NCI-H69 (cell line): ENCODE measurements around the gene FAM110D.

Experiments used
- DNase-seq: peaks from one replicate; lab custom pipeline; 2025; lab: John Stamatoyannopoulos, UW

Gene FAM110D

DNA sequence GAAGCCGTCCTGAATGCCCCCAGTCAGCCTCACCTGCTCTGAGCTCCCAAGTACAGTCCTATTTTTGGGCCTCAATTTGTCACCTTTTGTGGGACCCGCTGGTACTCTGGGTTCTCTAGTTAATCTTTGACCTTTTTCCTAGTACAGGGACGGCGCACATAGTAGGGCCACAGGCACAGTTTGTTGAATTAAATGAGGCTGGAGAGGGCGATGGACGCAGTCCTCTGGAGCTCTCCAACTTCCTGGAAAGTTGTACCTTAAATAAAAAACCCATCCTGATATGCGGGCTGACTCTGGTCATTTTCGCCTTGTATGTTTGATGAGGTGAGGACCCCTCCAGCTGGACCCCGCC is 4.8 kb downstream of the FAM110D start:
- DNase-seq = no peak

DNA sequence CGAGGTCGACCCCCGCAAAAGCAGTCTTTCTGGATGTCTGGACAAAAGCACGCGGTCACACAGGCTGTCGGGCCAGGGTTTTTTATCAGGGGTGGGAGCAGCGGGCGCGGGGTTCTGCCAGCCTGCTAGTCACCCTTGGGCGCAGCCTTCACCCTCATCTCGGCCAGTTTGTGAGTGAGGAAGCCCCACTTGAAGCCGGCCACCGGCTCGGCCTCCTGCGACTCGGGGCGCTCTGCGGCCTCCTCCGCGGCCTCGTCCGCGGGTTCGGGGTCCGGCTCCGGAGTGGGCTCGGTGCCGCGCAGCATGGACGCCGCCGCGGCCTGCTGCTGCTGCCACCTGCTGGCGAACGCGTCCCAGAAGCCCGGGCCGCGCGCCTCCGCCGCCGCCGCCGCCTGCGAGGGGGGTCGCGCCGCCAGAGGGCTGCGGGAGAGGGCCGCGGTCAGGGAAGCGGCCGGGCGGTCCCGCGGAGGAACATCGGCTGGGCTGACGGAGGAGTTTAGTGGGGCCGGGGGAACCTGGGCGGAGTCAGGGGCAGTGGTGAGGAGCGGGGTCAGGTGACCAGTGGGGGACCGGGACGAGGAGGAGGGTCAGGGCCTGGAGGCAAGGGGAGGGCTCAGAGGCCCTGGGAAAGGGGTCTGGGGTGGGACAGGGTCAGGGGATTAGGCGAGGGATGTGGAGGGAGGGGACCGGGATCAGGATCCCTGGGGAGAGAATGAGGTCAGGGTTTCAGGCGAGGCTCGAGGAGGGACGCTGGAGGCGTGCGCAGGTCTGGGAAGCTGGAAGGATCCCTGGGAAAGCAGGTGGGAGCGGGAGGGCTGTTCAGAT is 5.4 kb downstream of the FAM110D start:
- peak; percentile 44 for DNase-seq

DNA sequence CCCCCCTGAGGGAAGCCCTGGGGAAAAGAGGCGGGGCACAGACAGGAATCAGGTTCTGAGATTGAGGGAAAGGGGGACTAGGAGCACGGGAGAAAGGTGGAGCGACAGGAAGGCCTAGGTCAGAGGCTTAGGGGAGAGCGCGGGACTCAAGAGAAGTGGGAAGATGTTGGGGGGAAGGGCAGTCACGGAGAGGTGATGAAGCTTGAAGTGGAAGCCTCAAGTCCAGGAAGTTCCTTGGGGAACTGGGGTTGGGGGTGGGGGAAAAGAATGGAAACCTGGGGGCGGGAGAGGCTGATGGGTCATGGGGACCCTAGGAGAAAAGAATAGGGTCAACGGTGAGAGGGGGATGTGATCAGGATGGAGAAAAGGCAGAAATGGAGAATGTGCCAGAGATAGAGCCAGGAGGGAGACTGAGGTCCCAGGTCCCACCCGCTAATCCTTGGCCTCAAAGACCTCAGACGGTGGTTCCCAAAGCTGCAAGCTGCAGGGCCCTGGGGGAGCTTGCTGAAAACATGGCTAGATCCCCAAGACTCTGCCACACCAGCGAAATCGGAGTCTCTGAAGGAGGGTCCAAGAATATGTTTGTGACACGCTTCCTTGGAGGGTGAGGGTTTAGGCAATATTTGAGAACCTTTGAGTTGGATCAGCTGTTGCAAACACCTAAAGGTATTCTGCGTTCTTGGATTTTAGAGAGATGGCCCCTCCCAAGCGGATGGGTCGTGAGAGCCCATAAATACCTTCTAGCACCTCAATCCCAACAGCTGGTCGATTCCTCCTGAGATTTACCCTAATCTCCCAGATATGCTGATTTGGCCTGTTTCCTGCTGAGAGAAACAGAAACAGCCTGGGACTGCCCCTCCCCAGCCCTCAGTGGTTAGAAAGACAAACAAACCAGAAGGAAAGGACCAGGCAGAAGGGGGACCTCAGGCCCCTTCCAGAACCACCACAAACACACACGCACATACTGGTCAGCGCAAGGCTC is 6.3 kb downstream of the FAM110D start:
- DNase-seq = no peak

DNA sequence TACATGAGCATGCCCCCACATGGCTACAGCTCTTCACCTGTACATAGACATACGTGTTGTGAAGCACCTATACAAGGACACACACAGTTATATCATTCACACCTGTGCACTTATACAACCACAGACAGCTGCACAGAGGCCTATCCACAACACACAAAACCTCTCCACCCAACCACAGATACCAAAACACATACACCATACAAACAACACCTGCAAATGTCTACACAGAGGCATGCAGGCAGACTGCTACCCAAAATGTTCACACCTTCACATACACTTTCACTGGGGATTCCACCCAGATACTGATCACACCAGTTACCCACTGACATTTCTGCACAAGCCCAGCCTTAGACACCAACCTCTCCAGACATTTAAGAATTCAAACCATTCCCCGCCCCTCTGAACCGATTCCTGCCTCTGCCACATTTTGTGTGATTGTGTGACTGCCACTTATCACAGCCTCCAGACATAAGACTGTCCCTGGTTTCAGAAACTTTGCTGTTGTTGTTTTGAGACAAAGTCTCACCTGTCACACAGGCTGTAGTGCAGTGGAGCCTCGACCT is 7.9 kb downstream of the FAM110D start:
- no peak for DNase-seq

DNA sequence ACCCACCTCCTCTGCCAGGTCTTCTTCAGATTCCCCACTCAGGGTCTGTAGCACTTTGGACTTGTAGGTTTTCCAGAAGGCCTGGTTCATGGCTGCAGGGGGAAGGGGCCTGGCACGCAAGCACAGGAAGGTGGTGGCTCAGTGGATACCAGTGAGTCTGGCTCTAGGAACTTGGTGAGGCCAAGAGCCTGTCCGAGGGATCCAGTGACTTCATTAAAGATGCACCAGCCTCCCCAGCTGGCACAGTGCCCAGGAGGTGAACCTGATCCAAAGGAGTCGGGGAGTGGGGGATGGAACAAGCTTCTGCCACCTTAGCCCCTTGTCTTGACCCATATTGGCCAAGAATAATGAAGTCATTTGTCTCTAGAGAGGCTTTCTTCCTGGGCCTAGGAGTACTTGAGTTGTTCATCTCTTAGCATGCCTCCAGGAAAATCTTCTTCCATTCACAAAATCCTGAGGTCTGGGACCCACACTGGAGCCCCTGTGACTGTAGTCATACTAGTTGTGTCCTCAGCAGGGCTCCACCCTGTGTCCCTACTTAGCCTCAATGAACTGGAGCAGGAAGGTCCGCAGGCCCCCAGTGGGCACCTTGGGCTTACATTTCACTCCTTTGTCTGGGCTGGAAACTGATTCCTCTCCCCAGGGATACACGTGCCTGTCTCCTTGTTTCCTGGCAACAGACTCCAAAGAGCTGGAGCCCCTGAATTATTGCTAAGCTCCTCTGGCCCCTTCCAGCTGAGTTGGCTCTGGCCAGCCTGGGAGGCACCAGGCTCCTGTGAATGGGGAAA is 9.7 kb downstream of the FAM110D start, which contains the start of gene C1orf232:
C1orf232 (minus strand) TSS at position 554 of the 788 bp plus-strand sequence; CDS start at position 90, 464 bp downstream.
- DNase-seq = peak; percentile 84

DNA sequence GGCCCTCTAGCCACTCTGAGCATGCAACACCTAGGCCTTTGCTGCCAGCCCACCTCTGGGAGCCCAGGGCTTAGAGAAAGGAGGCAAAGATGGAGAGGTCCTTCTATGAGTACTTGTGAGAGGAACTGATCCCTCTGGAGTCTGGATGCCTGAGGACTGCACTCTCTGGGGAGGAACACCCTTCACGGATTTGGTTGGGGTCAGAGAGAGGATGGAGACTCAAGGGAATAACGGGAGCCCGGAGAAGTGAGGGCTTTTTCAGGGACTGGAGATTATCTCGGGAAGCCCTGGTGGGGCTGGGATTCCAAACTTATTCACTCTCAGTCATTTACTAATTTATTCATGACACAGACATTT is 10.3 kb downstream of the FAM110D start:
- DNase-seq = no peak

DNA sequence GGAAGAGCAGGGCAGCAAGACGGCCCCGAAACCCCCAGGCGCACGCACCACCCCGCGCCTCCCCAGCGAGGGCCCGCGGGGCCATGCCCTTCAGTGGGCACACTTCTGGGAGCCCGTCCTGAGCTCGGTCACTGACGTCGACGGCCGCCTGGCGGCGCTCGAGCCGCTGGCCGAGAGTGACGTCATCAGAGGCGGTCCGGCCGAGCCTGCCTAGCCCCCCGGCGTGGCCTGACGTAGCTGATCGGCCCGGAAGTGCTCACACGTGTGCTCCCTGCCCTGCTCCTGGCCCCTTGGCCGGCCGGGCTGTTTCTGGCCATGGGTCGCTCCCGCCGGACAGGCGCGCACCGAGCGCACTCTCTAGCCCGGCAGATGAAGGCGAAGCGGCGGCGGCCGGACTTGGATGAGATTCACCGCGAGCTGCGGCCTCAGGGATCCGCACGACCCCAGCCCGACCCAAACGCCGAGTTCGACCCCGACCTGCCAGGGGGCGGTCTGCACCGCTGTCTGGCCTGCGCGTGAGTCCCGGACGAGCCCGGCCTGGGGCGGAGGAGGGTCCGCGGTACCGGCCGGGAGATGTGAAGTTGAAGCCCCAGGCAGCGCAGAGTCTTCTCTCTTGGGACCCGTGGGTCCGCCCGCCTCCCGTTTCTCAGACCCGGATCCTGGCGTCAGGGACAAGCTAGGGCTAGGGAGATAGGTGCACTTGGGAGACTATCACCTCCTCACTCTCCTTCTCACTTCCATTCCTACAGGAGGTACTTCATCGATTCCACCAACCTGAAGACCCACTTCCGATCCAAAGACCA is 11.0 kb downstream of the FAM110D start, which contains the start of gene ZNF593:
ZNF593 (plus strand) TSS at position 240 of the 803 bp plus-strand sequence; CDS start at position 316, 76 bp downstream.
- DNase-seq = peak; percentile 90

DNA sequence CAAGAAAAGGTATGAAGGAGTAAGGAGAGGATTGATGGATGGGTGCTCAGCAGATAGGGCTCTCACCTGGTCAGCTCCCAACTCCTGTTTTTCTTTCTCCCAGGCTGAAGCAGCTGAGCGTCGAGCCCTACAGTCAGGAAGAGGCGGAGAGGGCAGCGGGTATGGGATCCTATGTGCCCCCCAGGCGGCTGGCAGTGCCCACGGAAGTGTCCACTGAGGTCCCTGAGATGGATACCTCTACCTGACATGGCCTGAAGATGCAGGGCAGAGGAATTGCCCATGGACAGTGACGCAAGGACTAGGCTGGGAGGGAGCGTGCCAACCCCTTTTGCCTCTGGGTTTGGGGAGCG is 11.6 kb downstream of the FAM110D start:
- DNase-seq = no peak

DNA sequence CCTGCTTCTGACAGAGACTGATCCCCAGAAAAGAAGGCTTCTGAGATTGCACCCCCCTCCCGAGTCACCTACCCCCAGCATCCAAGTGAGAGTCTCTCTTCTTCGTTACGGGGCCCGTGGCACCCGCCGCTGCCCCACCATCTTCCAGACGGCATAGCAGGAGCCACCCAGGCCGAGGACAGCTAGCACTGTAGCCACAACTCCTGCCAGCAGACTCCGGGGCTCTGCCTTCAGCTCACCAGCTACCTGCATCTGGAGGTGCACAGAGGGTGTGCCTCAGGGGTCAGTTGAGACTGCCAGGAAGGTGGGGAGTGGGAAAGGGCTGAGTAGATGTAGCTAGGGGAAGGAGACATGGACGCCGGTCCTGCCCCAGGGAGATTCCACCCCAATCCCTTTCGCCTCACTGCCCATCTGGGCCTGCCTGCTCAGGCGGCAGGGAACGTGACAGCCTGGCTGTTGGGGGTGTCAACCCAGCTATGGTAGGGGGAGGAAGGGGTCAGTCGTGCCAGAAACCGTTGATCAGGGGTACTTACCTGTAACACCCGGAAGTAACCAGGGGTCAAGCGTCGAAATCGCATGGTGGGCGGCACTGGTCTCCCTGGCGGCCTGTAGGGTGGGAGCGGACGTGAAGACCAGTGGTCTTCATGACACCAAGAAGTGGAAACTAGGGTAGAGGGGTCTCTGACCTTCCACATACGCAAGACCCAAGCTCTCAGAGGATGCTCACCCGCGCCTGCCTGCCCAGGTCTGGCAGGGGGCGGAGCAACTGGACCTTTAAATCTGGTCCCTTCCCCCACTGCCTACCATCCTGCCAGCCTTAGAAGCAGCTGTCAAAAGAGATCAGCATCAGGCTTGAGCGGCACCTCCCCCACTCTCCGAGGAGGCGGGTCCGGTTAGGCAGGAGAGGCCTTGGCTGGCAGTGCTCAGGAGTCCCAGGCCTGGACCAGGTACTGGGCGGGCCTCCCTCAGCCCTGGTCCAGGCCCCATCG is 12.5 kb downstream of the FAM110D start, which contains the start of gene ZNF593OS:
ZNF593OS (minus strand) TSS at position 749 of the 989 bp plus-strand sequence; CDS start at position 578, 171 bp downstream.
- no peak for DNase-seq

DNA sequence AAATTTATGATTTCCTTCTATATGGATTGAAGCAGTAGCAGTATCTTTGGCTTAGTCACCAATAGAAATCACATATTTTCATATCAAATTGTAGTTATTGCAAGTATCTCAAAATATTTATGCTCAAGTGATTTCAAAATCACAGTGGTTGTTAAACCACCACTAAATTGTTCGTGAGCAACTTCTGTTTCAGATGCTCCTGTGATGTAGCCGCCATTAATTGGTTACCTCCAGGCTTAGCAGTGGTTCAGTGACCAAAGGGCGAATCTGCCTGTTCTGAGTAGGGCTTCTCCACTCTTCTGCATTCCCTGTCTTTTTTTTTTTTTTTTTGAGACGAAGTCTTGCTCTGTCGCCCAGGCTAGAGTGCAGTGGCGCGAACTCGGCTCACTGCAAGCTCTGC is 16.5 kb downstream of the FAM110D start:
- no peak for DNase-seq

DNA sequence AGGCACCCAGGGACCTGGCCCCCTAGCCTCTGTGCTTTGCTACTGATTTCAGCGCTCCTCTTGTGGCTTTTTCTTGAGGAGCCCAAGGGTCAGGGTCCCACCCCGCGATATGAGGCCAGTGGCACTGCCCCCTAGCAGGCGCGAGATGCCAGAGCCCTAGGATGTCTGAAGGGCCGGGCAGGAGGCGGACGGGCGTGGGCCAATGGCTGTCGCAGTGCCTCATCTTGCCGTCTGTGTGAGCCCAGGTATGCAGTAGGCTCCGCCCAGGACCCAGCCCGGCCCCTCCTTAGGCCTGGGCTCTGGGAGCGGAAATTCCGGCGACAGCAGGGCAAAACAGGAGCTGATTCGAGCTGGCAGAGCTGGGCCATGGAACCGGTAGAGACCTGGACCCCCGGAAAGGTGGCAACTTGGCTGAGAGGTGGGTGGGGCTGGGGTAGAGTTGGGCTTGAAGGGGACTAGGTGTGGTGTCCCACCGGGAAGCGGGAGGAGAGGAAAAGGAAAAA is 18.4 kb downstream of the FAM110D start, which contains the start of gene CNKSR1:
CNKSR1 (plus strand) TSS at position 310 of the 503 bp plus-strand sequence; CDS start at position 367, 57 bp downstream.
- peak; percentile 8 for DNase-seq

DNA sequence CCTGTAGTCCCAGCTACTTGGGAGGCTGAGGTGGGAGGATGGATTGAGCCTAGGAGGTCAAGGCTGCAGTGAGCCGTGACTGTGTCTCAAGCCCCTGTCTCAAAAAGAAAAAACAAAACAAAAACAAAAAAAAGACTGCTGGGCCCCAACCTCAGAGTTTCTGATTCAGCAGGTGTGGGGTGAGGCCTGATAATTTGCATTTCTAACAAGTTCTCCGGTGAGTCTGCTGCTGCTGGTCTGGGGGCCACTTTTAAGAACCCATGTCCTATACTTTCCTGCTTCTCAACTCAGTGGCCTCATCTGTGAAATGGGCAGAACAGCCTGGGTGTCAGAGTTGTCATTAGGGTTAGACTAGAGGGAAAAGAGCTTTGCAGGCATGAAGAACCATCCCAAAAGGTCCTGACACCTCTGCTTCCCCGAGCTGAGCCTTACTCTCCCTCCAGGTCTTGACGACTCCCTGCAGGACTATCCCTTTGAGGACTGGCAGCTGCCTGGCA is 21.2 kb downstream of the FAM110D start:
- DNase-seq = no peak

DNA sequence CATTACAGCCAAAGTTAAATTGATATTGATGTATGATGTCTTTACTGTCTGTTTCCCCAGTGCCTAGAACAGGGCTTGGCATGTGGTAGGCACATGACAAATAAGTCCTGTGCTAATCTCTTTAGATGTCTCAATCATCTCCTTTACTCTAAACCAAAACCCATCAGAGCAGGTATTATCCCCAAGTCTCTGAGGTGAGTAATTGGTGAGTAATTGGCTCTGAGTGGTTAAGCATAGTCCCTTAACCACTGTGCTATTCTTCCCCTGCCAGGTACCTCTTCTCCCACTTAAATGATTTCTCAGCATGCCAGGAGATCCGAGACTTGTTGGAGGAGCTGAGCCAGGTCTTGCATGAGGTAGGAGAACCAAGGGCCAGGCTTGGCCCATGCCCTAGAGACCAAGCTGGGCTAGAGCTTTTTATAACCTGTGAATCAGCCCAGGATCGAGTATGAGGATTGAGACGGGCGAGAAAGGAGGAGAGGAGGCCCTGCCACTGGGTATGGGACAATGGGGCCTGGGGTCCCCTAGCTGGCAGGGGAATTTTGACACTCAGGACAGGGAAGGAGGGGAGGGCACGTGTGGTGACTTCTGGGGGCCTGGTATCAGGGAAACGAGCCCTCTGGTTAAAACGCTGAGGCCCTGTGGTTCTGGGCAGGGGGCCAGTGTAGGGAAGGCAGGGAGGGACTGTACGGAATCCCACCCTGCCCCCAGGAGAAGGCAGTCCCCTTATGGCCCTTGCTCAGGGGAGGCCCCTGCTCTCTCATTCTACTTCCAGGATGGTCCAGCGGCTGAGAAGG is 22.9 kb downstream of the FAM110D start:
- DNase-seq = no peak

DNA sequence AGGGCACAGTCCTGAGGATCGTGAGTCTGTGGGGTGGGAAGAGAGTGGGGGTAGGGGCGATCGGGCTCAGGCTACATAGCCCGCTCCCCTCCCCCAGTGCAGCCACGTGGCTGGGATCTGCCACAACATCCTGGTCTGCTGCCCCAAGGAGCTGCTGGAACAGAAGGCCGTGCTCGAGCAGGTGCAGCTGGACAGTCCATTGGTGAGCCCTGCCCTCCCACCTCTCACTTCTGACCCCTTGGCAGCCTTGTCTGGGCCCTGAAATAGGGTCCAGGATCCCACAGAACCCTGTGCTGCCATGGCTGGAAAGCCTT is 23.5 kb downstream of the FAM110D start:
- no peak for DNase-seq

DNA sequence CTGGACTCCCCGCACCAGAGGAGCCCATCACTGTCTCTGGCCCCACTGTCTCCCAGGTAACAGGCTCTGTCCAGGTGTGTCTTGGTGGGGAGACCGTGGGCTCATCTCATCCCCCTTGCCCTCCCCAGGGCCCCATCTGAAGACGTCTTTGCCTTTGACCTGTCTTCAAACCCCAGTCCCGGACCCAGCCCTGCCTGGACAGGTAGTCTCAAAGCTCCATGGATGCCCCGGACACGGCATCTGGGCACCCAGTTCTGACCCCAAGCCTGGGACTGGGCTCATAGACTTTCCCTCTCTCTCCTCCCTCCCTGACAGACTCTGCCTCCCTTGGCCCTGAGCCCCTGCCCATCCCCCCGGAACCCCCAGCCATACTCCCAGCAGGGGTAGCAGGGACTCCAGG is 25.2 kb downstream of the FAM110D start:
- DNase-seq = no peak

DNA sequence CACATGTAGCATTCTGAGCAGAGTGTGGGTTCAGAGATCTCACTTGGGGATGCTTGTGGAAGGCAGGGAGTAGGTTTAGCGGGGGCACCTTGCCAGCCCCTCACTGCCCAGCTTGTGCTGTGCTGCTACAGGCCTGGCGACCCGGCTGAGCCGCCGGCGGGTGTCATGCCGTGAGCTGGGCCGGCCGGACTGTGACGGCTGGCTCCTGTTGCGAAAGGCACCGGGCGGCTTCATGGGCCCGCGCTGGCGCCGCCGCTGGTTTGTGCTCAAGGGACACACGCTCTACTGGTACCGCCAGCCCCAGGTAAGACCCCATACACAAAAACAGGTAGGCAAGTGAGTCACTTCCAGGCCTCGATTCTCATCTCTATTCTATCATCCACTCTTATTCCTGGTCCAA is 26.0 kb downstream of the FAM110D start:
- DNase-seq = no peak

DNA sequence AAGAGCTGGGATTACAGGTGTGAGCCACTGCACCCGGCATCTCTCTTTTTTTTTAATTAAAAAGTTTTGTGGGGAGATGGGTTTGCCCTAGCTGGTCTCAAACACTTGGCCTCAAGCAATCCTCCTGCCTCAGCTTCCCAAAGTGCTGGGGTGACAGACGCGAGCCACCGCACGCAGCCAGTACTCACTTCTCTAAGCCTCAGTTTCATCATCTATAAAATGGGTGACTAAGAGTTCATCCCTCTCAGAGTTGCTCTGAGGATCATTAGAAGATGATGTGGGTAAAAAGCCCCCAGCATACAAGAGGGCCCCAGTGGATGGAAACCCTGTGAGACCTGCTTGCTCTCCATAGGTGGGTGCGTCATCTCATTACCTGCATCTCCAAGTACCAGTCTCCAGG is 29.0 kb downstream of the FAM110D start:
- DNase-seq = no peak

DNA sequence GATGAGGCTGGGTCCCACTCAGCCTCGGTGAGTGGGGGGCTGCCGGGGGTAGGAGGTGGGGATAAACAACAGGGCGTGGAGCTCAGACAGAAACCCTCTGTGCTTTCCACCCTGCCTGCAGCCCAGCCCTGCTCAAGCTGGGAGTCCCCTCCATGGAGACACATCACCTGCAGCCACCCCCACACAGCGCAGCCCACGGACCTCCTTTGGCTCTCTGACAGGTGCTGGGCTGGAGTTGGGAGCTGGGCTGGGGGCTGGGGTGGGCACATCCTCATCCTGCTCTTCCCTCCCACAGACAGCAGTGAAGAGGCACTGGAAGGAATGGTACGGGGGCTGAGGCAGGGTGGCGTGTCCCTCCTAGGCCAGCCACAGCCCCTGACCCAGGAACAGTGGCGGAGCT is 29.6 kb downstream of the FAM110D start:
- no peak for DNase-seq
